ENCODE results near the gene DSC1.

Gene DSC1

GRCh38 chr18:31138709-31139108, 23.9 kb downstream of the DSC1 start:
- TF ChIP-seq POLR2AphosphoS5 (IDR thresholded peaks at IDR 0.05; ENCODE audit: low read depth, low read length) (no peak), FOXP2 (optimal IDR thresholded peaks at IDR 0.05; ENCODE audit: borderline replicate concordance, extremely low read depth, extremely low read length, insufficient read depth) (no peak), TAF1 (IDR thresholded peaks at IDR 0.05; ENCODE audit: borderline replicate concordance, insufficient read depth, low read length) (no peak), SIN3A (IDR thresholded peaks at IDR 0.05; ENCODE audit: borderline replicate concordance, insufficient read depth, low read length) (no peak), REST (IDR thresholded peaks at IDR 0.05; ENCODE audit: insufficient read depth in 1 of 2, low read depth in 2 of 2, low read length in 2 of 2) (no peak)

- TF ChIP-seq REST (IDR thresholded peaks at IDR 0.05; ENCODE audit: insufficient read depth in 1 of 2, low read depth in 2 of 2, low read length in 2 of 2) = no peak
- TF ChIP-seq TAF1 (IDR thresholded peaks at IDR 0.05; ENCODE audit: borderline replicate concordance, insufficient read depth, low read length) = no peak
- no peak for TF ChIP-seq FOXP2 (optimal IDR thresholded peaks at IDR 0.05; ENCODE audit: borderline replicate concordance, extremely low read depth, extremely low read length, insufficient read depth)
- TF ChIP-seq POLR2AphosphoS5 (IDR thresholded peaks at IDR 0.05; ENCODE audit: low read depth, low read length) = no peak
- TF ChIP-seq SIN3A (IDR thresholded peaks at IDR 0.05; ENCODE audit: borderline replicate concordance, insufficient read depth, low read length) = no peak
Observed at GRCh38 chr18:31134988-31135529, 27.6 kb downstream of the DSC1 start.

GRCh38 chr18:31129398-31130115, 33.1 kb downstream of the DSC1 start:
- no peak for TF ChIP-seq TAF1 (IDR thresholded peaks at IDR 0.05; ENCODE audit: borderline replicate concordance, insufficient read depth, low read length)
- TF ChIP-seq FOXP2 (optimal IDR thresholded peaks at IDR 0.05; ENCODE audit: borderline replicate concordance, extremely low read depth, extremely low read length, insufficient read depth) = no peak

GRCh38 chr18:31125878-31126277, 36.8 kb downstream of the DSC1 start:
- TF ChIP-seq FOXP2 (optimal IDR thresholded peaks at IDR 0.05; ENCODE audit: borderline replicate concordance, extremely low read depth, extremely low read length, insufficient read depth) (no peak), REST (IDR thresholded peaks at IDR 0.05; ENCODE audit: insufficient read depth in 1 of 2, low read depth in 2 of 2, low read length in 2 of 2) (no peak), POLR2AphosphoS5 (IDR thresholded peaks at IDR 0.05; ENCODE audit: low read depth, low read length) (no peak), TAF1 (IDR thresholded peaks at IDR 0.05; ENCODE audit: borderline replicate concordance, insufficient read depth, low read length) (no peak)

- TF ChIP-seq SIN3A (IDR thresholded peaks at IDR 0.05; ENCODE audit: borderline replicate concordance, insufficient read depth, low read length) (no peak), POLR2AphosphoS5 (IDR thresholded peaks at IDR 0.05; ENCODE audit: low read depth, low read length) (no peak), REST (IDR thresholded peaks at IDR 0.05; ENCODE audit: insufficient read depth in 1 of 2, low read depth in 2 of 2, low read length in 2 of 2) (no peak), FOXP2 (optimal IDR thresholded peaks at IDR 0.05; ENCODE audit: borderline replicate concordance, extremely low read depth, extremely low read length, insufficient read depth) (no peak)
Observed at GRCh38 chr18:31120594-31120993, 42.1 kb downstream of the DSC1 start.

Measured in PFSK-1 (cell line).